ENCODE data around the gene TMEM233. TPM values are rescaled to one million over a fixed set of nuclear protein-coding genes. Genes with fewer than 3 reads are reported as not detected.

Gene TMEM233
- under 1 TPM; 0.40 to 0.80 TPM for total RNA-seq
- under 1 TPM; 0.13 to 0.22 TPM for polyA plus RNA-seq
- long read RNA-seq, donor 1, partial matches to known transcripts, result 0 of 2 reads
- long read RNA-seq, donor 1, other reads (novel, unspliced or antisense), result 0 of 2 reads
- long read RNA-seq, donor 2, partial matches to known transcripts, result 0 of 1 reads
- long read RNA-seq, donor 2, other reads (novel, unspliced or antisense), result 0 of 1 reads
- long read RNA-seq, donor 3, result 0 reads
- long read RNA-seq, donor 4, result 0 reads
- long read RNA-seq, donor 5, partial matches to known transcripts, result 0 of 3 reads
- long read RNA-seq, donor 5, other reads (novel, unspliced or antisense), result 0 of 3 reads

DNA sequence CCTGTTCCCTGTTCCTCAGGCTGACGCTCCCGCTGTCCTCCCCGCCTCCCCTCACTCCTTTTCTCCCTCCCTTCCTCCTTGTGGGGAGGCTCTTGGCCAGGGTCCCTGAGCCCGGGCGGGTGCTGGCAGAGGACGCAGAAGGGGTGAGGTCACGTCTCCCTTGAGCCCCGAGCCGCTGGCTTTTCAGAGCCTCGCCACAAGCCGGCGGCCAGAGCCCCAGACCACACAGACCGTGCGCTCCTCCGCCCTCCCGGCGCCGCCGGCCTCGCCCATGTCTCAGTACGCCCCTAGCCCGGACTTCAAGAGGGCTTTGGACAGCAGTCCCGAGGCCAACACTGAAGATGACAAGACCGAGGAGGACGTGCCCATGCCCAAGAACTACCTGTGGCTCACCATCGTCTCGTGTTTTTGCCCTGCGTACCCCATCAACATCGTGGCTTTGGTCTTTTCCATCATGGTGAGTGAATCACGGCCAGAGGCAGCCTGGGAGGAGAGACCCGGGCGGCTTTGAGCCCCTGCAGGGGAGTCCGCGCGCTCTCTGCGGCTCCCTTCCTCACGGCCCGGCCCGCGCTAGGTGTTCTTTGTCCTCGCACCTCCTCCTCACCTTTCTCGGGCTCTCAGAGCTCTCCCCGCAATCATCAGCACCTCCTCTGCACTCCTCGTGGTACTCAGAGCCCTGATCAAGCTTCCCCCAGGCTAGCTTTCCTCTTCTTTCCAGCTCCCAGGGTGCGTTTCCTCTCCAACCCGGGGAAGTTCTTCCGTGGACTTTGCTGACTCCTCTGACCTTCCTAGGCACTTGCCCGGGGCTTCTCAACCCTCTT is at the start of gene TMEM233:
Gene TMEM233, plus strand, starts transcription at position 197 of the 821 bp plus-strand sequence. Its CDS starts 75 bp downstream, at position 272.
- Histone ChIP-seq H3K4me3 (peak within 1 kb of the TSS; percentile 62), H3K27me3 (ENCODE audit: control insufficient read depth in 3 of 3, insufficient read depth in 3 of 3, low read length in 2 of 3) (peaks cover 0 to 54% (median 28%) of the 10 kb centered on the region in 3 donors), H3K9ac (ENCODE audit: insufficient read depth in 1 of 2, low read length in 2 of 2) (no peak within 1 kb of the TSS), H3K27ac (ENCODE audit: low read depth in 1 of 2, low read length in 1 of 2) (peak within 1 kb of the TSS; percentile 11 to 28), H3K36me3 (ENCODE audit: control insufficient read depth in 4 of 4, insufficient read depth in 4 of 4, low read length in 4 of 4) (no peaks in the 10 kb centered on the region), H3K4me1 (ENCODE audit: control insufficient read depth in 5 of 5, insufficient read depth in 5 of 5, low read length in 5 of 5) (peaks cover 0 to 10% (median 0%) of the 10 kb centered on the region in 5 donors), H3K9me3 (ENCODE audit: control insufficient read depth in 4 of 4, insufficient read depth in 3 of 4, low read length in 3 of 4) (peaks cover 0 to 5% (median 0%) of the 10 kb centered on the region in 4 donors)
- DNase-seq (no peak), ATAC-seq (ENCODE audit: insufficient read depth, low FRiP score) (no peak)
- 2% methylated on average over 48 of the region's 48 CpGs for WGBS, 2 donors
- TF ChIP-seq, protein P1, sequence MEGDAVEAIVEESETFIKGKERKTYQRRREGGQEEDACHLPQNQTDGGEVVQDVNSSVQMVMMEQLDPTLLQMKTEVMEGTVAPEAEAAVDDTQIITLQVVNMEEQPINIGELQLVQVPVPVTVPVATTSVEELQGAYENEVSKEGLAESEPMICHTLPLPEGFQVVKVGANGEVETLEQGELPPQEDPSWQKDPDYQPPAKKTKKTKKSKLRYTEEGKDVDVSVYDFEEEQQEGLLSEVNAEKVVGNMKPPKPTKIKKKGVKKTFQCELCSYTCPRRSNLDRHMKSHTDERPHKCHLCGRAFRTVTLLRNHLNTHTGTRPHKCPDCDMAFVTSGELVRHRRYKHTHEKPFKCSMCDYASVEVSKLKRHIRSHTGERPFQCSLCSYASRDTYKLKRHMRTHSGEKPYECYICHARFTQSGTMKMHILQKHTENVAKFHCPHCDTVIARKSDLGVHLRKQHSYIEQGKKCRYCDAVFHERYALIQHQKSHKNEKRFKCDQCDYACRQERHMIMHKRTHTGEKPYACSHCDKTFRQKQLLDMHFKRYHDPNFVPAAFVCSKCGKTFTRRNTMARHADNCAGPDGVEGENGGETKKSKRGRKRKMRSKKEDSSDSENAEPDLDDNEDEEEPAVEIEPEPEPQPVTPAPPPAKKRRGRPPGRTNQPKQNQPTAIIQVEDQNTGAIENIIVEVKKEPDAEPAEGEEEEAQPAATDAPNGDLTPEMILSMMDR (IDR thresholded peaks at IDR 0.05; ENCODE audit: control extremely low read depth, extremely low read depth), result no peak

DNA sequence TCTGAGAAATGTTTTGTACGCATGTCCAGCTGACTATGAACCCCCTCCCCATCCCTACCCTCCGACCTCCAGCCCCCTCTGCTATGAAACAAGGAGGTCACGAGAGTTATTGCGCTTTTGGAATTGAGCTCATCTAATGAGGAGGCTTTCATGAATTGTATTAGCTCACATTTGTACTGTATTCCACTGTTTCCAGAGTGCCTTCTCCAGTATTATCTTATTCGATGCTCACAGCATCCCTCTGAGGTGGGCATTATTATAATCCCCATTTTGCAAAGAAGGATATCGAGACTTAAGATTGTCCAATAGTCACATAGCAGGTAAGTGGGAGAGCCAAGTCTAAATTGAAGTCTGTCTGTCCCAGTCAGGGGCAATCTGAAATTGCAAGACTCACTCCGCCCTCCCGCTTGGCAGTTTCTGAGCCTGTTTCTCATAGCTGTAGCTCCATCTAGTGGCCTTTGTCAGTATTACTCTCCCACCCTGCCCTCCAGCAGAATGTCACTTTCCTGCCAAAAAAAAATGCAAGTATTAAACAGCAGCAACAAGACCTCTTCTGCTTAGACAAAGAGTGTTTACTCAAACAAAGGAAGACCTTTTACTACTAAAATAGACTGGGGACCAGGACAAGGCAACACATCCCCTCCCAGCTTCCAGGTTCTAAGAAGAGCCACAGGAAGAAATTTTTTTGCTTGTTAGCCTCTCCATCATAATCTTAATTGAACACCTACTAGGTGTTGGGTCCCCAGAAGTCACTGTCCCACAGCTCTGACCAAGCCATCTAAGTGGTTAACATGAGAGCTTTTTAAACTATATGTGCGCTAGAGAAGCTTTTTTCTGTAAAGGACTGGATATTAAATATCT is 48.6 kb upstream of the TMEM233 start:
- no peaks in the 10 kb centered on the region for H3K27me3 ChIP-seq (ENCODE audit: control insufficient read depth in 3 of 3, insufficient read depth in 3 of 3, low read length in 2 of 3)
- no peak overlapping the region for H3K9ac ChIP-seq (ENCODE audit: insufficient read depth in 1 of 2, low read length in 2 of 2)
- no peaks in the 10 kb centered on the region for H3K36me3 ChIP-seq (ENCODE audit: control insufficient read depth in 4 of 4, insufficient read depth in 4 of 4, low read length in 4 of 4)
- peak; percentile 76 to 92 (median 82) for DNase-seq
- 49 to 50% methylated on average over 9 of the region's 9 CpGs for WGBS, 2 donors
- no peaks in the 10 kb centered on the region for H3K4me1 ChIP-seq (ENCODE audit: control insufficient read depth in 5 of 5, insufficient read depth in 5 of 5, low read length in 5 of 5)
- H3K27ac ChIP-seq (ENCODE audit: low read depth in 1 of 2, low read length in 1 of 2), result no peak overlapping the region
- H3K4me3 ChIP-seq, result no peak overlapping the region
- ATAC-seq (ENCODE audit: insufficient read depth, low FRiP score), result no peak
- TF ChIP-seq, protein P1 (IDR thresholded peaks at IDR 0.05; ENCODE audit: control extremely low read depth, extremely low read depth), result peak; percentile 89
- peaks cover 0 to 2% (median 0%) of the 10 kb centered on the region in 4 donors for H3K9me3 ChIP-seq (ENCODE audit: control insufficient read depth in 4 of 4, insufficient read depth in 3 of 4, low read length in 3 of 4)

DNA sequence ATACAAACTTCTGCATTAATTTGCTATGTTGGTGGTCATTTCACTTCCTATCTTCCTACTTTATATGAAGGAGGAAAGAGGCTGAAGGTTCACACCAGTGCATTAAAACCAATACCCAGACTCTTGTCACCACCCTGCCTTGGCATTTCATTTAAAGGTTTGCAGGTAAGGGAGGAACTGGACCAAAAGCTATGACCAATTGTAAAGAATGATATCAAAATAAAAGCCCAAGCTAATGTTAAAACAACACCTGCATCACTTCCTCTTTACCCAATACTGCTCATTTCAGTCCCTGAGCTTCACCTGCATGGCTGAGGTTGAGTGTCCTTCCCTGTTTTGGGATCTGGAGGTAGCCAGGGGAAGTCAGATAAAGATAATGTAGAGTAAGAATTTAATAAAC is 47.2 kb upstream of the TMEM233 start:
- no peak for ATAC-seq (ENCODE audit: insufficient read depth, low FRiP score)
- Histone ChIP-seq H3K9ac (ENCODE audit: insufficient read depth in 1 of 2, low read length in 2 of 2) (no peak overlapping the region), H3K27me3 (ENCODE audit: control insufficient read depth in 3 of 3, insufficient read depth in 3 of 3, low read length in 2 of 3) (no peaks in the 10 kb centered on the region), H3K9me3 (ENCODE audit: control insufficient read depth in 4 of 4, insufficient read depth in 3 of 4, low read length in 3 of 4) (no peaks in the 10 kb centered on the region), H3K4me3 (no peak overlapping the region), H3K4me1 (ENCODE audit: control insufficient read depth in 5 of 5, insufficient read depth in 5 of 5, low read length in 5 of 5) (no peaks in the 10 kb centered on the region), H3K36me3 (ENCODE audit: control insufficient read depth in 4 of 4, insufficient read depth in 4 of 4, low read length in 4 of 4) (no peaks in the 10 kb centered on the region), H3K27ac (ENCODE audit: low read depth in 1 of 2, low read length in 1 of 2) (no peak overlapping the region)
- TF ChIP-seq, protein P1 (IDR thresholded peaks at IDR 0.05; ENCODE audit: control extremely low read depth, extremely low read depth), result no peak
- no peak for DNase-seq
